Neutrophil (primary cell): ENCODE results near the gene UBAP1.
"Not testable (repeated sequence)": the region's sequence is repeated elsewhere in the genome, so short reads cannot be mapped to it uniquely, and the experiment has no call there.

Experiments
- H3K27ac ChIP-seq: fragments of 200-600 bp; sonication (generic); 2 replicates; pipeline ENCODE4 v1.5.1; 2016; ENCODE audit warnings: mild to moderate bottlenecking, moderate library complexity
- H3K27me3 ChIP-seq: fragments of 200-600 bp; sonication (generic); 2 replicates; pipeline ENCODE4 v1.6.0; 2016; ENCODE audit warnings: mild to moderate bottlenecking
- H3K36me3 ChIP-seq: fragments of 200-600 bp; sonication (generic); 2 replicates; pipeline ENCODE4 v1.5.1; 2017
- H3K4me1 ChIP-seq, 2 experiments: fragments of 200-600 bp in 1 of 2; sonication (generic) in 1 of 2; 1 replicate in 1 of 2; 2 replicates in 1 of 2; pipeline versions ENCODE4 v1.5.1 to v1.6.1; 2013 to 2016; ENCODE audit warnings: low read depth in 1 of 2, low read length in 1 of 2, mild to moderate bottlenecking in 1 of 2, moderate library complexity in 1 of 2; ENCODE audit not compliant: control insufficient read depth in 1 of 2, insufficient read depth in 1 of 2
- H3K4me3 ChIP-seq, 2 experiments: fragments of 200-600 bp in 1 of 2; sonication (generic) in 1 of 2; 1 replicate in 1 of 2; 2 replicates in 1 of 2; pipeline ENCODE4 v1.5.1; 2013 to 2016; ENCODE audit warnings: low read depth in 1 of 2, low read length in 1 of 2, mild to moderate bottlenecking in 1 of 2, moderate library complexity in 1 of 2
- H3K9me3 ChIP-seq: fragments of 200-600 bp; sonication (generic); 2 replicates; pipeline ENCODE4 v1.5.1; 2016
- TF ChIP-seq, protein P1 (sequence below): fragments of 200-600 bp; sonication (generic); IDR thresholded peaks from 2 replicates; pipeline ENCODE4 v1.5.1; 2016; ENCODE audit warnings: antibody characterized with exemption

UBAP1 gene

DNA sequence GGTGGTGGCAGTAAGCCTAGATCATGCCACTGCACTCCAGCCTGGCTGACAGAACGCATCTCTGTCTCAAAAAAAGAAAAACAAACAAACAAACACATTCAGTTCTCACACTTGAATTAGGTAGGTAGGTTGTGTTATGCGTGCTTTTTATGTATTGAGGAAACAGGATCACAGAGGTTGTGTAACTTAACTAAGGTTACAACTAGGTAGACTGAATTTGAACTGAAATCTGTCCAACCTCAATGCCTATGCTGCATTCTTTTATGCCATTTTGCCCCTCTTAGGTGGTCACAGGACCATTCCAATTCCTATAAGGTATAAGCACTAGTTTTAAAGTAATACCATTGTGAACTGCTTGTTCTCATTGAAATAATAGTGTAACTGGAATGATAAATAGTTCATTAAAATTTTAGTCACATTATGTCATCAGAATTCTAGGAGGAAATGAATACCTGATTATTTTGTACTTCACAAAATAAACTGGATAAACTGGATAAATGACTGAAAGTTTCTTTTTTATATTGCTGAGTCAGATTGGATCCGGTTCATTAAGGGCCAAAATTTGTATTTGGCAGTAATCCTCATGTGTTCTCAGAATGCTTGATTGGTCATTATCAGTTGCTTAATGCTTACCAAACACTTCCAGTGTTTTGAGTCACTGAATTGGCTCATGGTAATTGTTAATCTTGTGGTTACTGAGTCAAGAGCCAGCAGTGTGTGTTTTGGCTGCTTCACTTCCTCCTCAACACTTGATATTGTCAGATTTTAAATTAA, 7.1 kb downstream of the UBAP1 start:
- peaks cover 28% of the 10 kb centered on the region for H3K36me3 ChIP-seq
- H3K9me3 ChIP-seq = no peaks in the 10 kb centered on the region
- peaks cover 49 to 50% of the 10 kb centered on the region in 2 experiments for H3K4me1 ChIP-seq
- H3K27me3 ChIP-seq = no peaks in the 10 kb centered on the region
- TF ChIP-seq, protein P1, sequence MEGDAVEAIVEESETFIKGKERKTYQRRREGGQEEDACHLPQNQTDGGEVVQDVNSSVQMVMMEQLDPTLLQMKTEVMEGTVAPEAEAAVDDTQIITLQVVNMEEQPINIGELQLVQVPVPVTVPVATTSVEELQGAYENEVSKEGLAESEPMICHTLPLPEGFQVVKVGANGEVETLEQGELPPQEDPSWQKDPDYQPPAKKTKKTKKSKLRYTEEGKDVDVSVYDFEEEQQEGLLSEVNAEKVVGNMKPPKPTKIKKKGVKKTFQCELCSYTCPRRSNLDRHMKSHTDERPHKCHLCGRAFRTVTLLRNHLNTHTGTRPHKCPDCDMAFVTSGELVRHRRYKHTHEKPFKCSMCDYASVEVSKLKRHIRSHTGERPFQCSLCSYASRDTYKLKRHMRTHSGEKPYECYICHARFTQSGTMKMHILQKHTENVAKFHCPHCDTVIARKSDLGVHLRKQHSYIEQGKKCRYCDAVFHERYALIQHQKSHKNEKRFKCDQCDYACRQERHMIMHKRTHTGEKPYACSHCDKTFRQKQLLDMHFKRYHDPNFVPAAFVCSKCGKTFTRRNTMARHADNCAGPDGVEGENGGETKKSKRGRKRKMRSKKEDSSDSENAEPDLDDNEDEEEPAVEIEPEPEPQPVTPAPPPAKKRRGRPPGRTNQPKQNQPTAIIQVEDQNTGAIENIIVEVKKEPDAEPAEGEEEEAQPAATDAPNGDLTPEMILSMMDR = no peak
- peak overlapping the region; percentile 80 for H3K27ac ChIP-seq
- H3K4me3 ChIP-seq = peak overlapping the region in 1 of 2 experiments; percentile 1

DNA sequence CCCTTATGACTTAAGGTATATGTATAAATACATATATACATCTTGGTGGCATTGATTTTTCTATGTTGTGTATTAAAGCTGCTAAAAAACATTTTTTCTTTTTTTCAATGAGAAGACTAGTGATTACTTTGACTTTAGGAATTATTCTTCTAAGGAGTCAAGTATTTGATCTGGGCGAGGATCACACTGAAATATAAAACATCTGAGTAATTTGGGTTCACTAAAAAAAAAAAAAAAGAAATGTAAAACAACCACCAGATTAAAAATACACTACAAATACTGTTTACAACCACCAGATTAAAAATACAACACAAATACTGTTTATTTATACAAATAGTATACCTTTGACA, 9.0 kb downstream of the UBAP1 start:
- Histone ChIP-seq H3K9me3 (no peaks in the 10 kb centered on the region), H3K4me1 (peaks cover 43 to 49% of the 10 kb centered on the region in 2 experiments), H3K27me3 (no peaks in the 10 kb centered on the region), H3K4me3 (no peak overlapping the region), H3K36me3 (peaks cover 24% of the 10 kb centered on the region), H3K27ac (peak overlapping the region; percentile 80)
- TF ChIP-seq, protein P1 = no peak

DNA sequence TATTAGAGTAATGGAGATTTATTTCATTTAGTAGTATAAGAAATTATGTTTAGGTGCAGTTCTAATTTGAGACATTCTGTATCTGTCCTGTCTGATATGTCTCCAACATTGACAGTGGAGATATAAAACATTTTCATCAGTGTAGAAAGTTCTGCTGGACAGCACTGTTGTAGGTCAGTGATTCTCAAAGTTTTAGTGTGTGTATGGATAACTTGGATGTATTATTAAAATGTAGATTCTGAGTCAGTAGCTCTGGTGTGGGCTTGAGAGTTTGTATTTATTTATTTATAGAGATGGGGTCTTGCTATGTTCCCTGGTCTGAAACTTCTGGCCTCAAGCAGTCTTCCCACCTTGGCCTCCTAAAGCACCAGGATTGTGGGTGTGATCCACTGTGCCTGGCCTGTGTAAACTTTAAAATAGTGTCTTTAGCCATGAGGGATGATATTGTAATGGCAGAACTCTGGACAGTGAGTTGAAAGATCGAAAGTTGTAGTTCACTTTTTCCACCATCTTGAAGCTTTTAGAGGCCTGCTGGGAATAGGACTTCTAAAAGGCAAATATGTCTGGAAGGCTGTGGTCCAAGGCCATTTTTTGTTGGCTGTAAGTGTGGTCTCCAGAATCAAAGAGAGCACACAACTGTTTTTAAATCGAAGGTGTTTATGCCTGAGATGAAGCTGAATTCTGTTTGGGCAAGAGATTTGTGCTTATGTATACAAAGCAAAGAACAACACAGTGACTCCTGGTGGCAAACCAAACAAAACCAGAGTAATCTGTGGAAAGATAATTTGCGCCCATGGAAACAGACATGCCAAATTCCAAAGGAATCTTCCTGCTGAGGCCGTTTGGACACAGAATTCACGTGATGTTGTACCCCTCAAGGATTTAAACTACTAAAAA, 12.4 kb downstream of the UBAP1 start:
- Histone ChIP-seq H3K36me3 (peaks cover 9% of the 10 kb centered on the region), H3K4me1 (peaks cover 29 to 35% of the 10 kb centered on the region in 2 experiments), H3K27ac (peak overlapping the region; percentile 46), H3K27me3 (no peaks in the 10 kb centered on the region), H3K4me3 (no peak overlapping the region), H3K9me3 (no peaks in the 10 kb centered on the region)
- TF ChIP-seq, protein P1 = no peak

DNA sequence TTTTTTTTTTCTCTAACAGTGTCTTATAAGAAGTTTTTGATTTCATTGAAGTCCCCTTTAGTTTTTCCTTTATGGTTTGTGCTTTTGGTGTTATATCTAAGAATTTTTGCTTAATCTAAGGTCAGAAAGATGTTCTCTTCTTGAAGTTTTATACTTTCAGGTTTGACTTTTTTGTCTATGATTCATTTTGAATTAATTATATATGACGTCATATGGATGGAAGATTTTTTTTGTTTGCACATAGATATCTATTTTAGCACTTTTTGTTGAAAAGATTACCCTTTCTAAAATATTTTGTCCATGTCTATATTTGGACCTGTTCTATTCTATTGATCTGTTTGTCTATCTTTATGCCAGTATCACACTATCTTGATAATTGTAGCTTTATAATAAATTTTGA, 16.3 kb downstream of the UBAP1 start:
- no peak overlapping the region for H3K27ac ChIP-seq
- no peak overlapping the region for H3K4me3 ChIP-seq
- TF ChIP-seq, protein P1 = no peak

DNA sequence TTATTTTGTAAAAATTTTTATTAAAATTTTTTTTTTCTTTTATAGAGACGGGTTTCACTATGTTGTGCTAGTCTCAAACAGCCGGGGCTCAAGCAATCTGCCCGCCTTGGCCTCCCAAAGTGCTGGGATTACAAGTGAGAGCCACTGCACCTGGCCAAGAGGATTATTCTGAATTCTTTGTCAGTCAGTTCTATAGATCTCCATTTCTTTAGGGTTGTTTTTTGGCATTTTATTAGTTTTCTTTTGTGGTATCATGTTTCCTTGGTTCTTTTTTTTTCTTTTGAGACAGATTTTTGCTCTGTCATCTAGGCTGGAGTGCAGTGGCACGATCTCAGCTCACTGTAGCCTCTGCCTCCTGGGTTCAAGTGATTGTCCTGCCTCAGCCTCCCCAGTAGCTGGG, 18.4 kb downstream of the UBAP1 start:
- H3K27ac ChIP-seq = peak overlapping the region; percentile 73
- H3K4me1 ChIP-seq = peaks cover 10 to 14% of the 10 kb centered on the region in 2 experiments
- H3K36me3 ChIP-seq = peaks cover 46% of the 10 kb centered on the region
- not testable (repeated sequence) for H3K27me3 ChIP-seq, H3K4me3 ChIP-seq, H3K9me3 ChIP-seq

More for the DNA sequence above, 16.3 kb downstream of the UBAP1 start:
- H3K36me3 ChIP-seq = peaks cover 31% of the 10 kb centered on the region
- peaks cover 10 to 19% of the 10 kb centered on the region in 2 experiments for H3K4me1 ChIP-seq
- H3K27me3 ChIP-seq = no peaks in the 10 kb centered on the region
- H3K9me3 ChIP-seq = no peaks in the 10 kb centered on the region
